ENCODE data around the gene SLC9A9. TPM values are rescaled to one million over a fixed set of nuclear protein-coding genes. Genes with fewer than 3 reads are reported as not detected.

Gene SLC9A9
- total and polyA plus RNA-seq, 7 experiments from 2014 or later = 9.3 to 23.1 (median 16.6) TPM

- ATAC-seq (no peak), DNase-seq (no peak)
- H3K4me3 ChIP-seq (ENCODE audit: low read length) = no peak overlapping the region
- H3K36me3 ChIP-seq (ENCODE audit: control insufficient read depth in 2 of 3, insufficient read depth in 3 of 3, low read length in 3 of 3) = no peaks in the 10 kb centered on the region
- Mint-ChIP-seq H3K4me3 (no peak overlapping the region), H3K27ac (no peak overlapping the region), H3K9me3 (no peaks in the 10 kb centered on the region), H3K27me3 (peaks cover 0 to 10% (median 0%) of the 10 kb centered on the region in 5 donors), H3K36me3 (peaks cover 0 to 26% (median 4%) of the 10 kb centered on the region in 5 donors), H3K4me1 (peaks cover under 1 to 16% (median 2%) of the 10 kb centered on the region in 7 donors)
- H3K27me3 ChIP-seq (ENCODE audit: control insufficient read depth in 2 of 2, insufficient read depth in 2 of 2, low read length in 2 of 2) = no peaks in the 10 kb centered on the region
- H3K9me3 ChIP-seq (ENCODE audit: control insufficient read depth in 2 of 3, low read length in 3 of 3) = no peaks in the 10 kb centered on the region
- no peak overlapping the region for H3K27ac ChIP-seq (ENCODE audit: low read depth, low read length)
- no peaks in the 10 kb centered on the region for H3K4me1 ChIP-seq (ENCODE audit: control insufficient read depth in 2 of 2, insufficient read depth in 2 of 2, low read length in 2 of 2)
- ChIA-PET CTCF (no interaction called here), POLR2A (interaction anchor here (1.5 kb wide), 1 partner anchor 9 kb away, joined by 5 read pairs; no protein-coding TSS in a partner anchor)
- intact Hi-C loops (cut with micrococcal nuclease) = no loop called here
Observed at GRCh38 chr3:143339451-143339850, 508.8 kb downstream of the SLC9A9 start.

DNA sequence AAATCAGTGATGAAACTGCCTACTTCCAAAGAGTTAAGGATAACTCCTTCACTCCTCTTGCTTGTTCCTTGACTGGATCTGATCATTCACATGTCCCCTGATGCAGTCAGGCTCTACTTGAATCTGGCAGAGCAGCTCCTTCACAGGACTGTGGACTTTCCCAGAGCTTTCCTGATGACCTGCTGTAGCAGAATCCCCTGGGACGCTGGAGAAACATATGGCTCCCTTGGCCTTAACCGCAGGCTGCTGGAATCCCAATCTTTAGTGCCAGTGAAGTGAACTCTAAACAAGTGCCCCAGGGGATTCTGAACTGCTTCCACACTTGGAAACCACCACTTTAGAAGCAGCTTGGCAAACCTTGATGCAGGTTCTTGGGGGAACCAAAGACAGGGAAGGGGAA is 510.9 kb downstream of the SLC9A9 start:
- H3K4me3 ChIP-seq (ENCODE audit: low read length) = no peak overlapping the region
- CTCF ChIA-PET = no interaction called here
- Mint-ChIP-seq H3K9me3 (no peaks in the 10 kb centered on the region), H3K27me3 (peaks cover 0 to 13% (median 0%) of the 10 kb centered on the region in 5 donors), H3K4me3 (no peak overlapping the region), H3K4me1 (no peaks in the 10 kb centered on the region), H3K27ac (no peak overlapping the region), H3K36me3 (peaks cover 0 to 26% (median 0%) of the 10 kb centered on the region in 5 donors)
- DNase-seq = no peak
- intact Hi-C loops (cut with micrococcal nuclease) = no loop called here
- no peak overlapping the region for H3K27ac ChIP-seq (ENCODE audit: low read depth, low read length)
- POLR2A ChIA-PET = no interaction called here
- no peaks in the 10 kb centered on the region for H3K4me1 ChIP-seq (ENCODE audit: control insufficient read depth in 2 of 2, insufficient read depth in 2 of 2, low read length in 2 of 2)
- no peaks in the 10 kb centered on the region for H3K27me3 ChIP-seq (ENCODE audit: control insufficient read depth in 2 of 2, insufficient read depth in 2 of 2, low read length in 2 of 2)
- H3K36me3 ChIP-seq (ENCODE audit: control insufficient read depth in 2 of 3, insufficient read depth in 3 of 3, low read length in 3 of 3) = no peaks in the 10 kb centered on the region
- H3K9me3 ChIP-seq (ENCODE audit: control insufficient read depth in 2 of 3, low read length in 3 of 3) = no peaks in the 10 kb centered on the region
- no peak for ATAC-seq

- ChIA-PET POLR2A (interaction anchor here (0.6 kb wide), 1 partner anchor 885 kb away, joined by 3 read pairs; no protein-coding TSS in a partner anchor), CTCF (no interaction called here)
- H3K36me3 ChIP-seq (ENCODE audit: control insufficient read depth in 2 of 3, insufficient read depth in 3 of 3, low read length in 3 of 3) = no peaks in the 10 kb centered on the region
- H3K27me3 Mint-ChIP-seq = peaks cover 0 to 15% (median 0%) of the 10 kb centered on the region in 5 donors
- H3K4me3 Mint-ChIP-seq = no peak overlapping the region
- H3K36me3 Mint-ChIP-seq = peaks cover 0 to 19% (median 0%) of the 10 kb centered on the region in 5 donors
- H3K9me3 Mint-ChIP-seq = no peaks in the 10 kb centered on the region
- H3K4me1 ChIP-seq (ENCODE audit: control insufficient read depth in 2 of 2, insufficient read depth in 2 of 2, low read length in 2 of 2) = no peaks in the 10 kb centered on the region
- ATAC-seq (no peak), DNase-seq (no peak)
- peaks cover 0 to 2% (median 0%) of the 10 kb centered on the region in 7 donors for H3K4me1 Mint-ChIP-seq
- no peak overlapping the region for H3K4me3 ChIP-seq (ENCODE audit: low read length)
- intact Hi-C loops (cut with micrococcal nuclease) = no loop called here
- no peak overlapping the region for H3K27ac ChIP-seq (ENCODE audit: low read depth, low read length)
- H3K9me3 ChIP-seq (ENCODE audit: control insufficient read depth in 2 of 3, low read length in 3 of 3) = no peaks in the 10 kb centered on the region
- H3K27ac Mint-ChIP-seq = no peak overlapping the region
- H3K27me3 ChIP-seq (ENCODE audit: control insufficient read depth in 2 of 2, insufficient read depth in 2 of 2, low read length in 2 of 2) = no peaks in the 10 kb centered on the region
Observed at GRCh38 chr3:143334231-143334630, 514.0 kb downstream of the SLC9A9 start.

DNA sequence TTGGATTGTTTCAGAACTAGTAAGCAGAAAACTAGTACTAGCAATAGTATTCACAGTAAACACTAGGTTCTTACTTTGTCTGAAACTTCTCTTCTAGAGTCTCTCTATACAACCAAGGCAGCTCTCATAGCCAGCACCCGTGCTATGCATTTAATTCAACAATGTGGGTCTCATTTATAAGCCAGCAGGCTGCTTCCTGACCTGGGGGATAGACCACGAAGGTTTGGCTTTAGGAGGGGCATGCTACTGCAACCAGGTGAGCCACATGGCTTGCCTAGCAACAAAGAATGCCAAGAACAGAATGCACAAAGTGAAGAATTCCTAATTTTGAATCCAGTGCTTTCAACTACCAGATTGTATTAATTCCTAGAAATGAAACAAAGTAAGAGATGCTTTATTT is 514.9 kb downstream of the SLC9A9 start:
- CTCF ChIA-PET = no interaction called here

DNA sequence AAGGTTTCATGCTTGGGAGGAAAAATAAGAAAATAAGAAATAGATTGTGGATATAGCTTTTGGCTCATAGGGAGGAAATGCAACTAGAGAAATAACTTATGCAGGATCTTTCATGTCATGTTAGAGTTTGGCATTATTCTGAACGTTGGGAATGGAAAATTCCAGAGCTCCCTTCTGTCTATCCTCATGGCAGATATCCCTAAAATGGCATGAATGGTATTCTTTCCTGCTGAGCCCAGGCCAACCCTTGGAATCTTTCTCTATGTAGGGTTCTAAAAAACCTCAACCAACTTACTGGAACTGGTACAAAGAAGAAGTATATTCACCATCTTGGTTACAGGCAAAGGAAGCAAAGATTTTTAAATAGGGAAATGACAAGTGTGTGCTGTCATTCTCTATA is 516.2 kb downstream of the SLC9A9 start:
- H3K27ac Mint-ChIP-seq = no peak overlapping the region
- H3K36me3 ChIP-seq (ENCODE audit: control insufficient read depth in 2 of 3, insufficient read depth in 3 of 3, low read length in 3 of 3) = no peaks in the 10 kb centered on the region
- H3K27me3 Mint-ChIP-seq = peaks cover 0 to 15% (median 0%) of the 10 kb centered on the region in 5 donors
- no peaks in the 10 kb centered on the region for H3K9me3 ChIP-seq (ENCODE audit: control insufficient read depth in 2 of 3, low read length in 3 of 3)
- H3K4me3 Mint-ChIP-seq = no peak overlapping the region
- ChIA-PET POLR2A (no interaction called here), CTCF (no interaction called here)
- ATAC-seq = no peak
- H3K27me3 ChIP-seq (ENCODE audit: control insufficient read depth in 2 of 2, insufficient read depth in 2 of 2, low read length in 2 of 2) = no peaks in the 10 kb centered on the region
- H3K36me3 Mint-ChIP-seq = peaks cover 0 to 9% (median 0%) of the 10 kb centered on the region in 5 donors
- H3K9me3 Mint-ChIP-seq = no peaks in the 10 kb centered on the region
- peaks cover 0 to 16% (median 13%) of the 10 kb centered on the region in 7 donors for H3K4me1 Mint-ChIP-seq
- H3K4me1 ChIP-seq (ENCODE audit: control insufficient read depth in 2 of 2, insufficient read depth in 2 of 2, low read length in 2 of 2) = peaks cover 0 to 2% of the 10 kb centered on the region in 2 donors
- H3K27ac ChIP-seq (ENCODE audit: low read depth, low read length) = no peak overlapping the region
- DNase-seq = no peak
- intact Hi-C loops (cut with micrococcal nuclease) = no loop called here
- H3K4me3 ChIP-seq (ENCODE audit: low read length) = no peak overlapping the region

More for the DNA sequence above, 514.9 kb downstream of the SLC9A9 start:
- Histone ChIP-seq H3K27me3 (ENCODE audit: control insufficient read depth in 2 of 2, insufficient read depth in 2 of 2, low read length in 2 of 2) (no peaks in the 10 kb centered on the region), H3K4me3 (ENCODE audit: low read length) (no peak overlapping the region), H3K4me1 (ENCODE audit: control insufficient read depth in 2 of 2, insufficient read depth in 2 of 2, low read length in 2 of 2) (no peaks in the 10 kb centered on the region), H3K36me3 (ENCODE audit: control insufficient read depth in 2 of 3, insufficient read depth in 3 of 3, low read length in 3 of 3) (no peaks in the 10 kb centered on the region), H3K27ac (ENCODE audit: low read depth, low read length) (no peak overlapping the region), H3K9me3 (ENCODE audit: control insufficient read depth in 2 of 3, low read length in 3 of 3) (no peaks in the 10 kb centered on the region)
- Mint-ChIP-seq H3K9me3 (no peaks in the 10 kb centered on the region), H3K27me3 (peaks cover 0 to 15% (median 0%) of the 10 kb centered on the region in 5 donors), H3K4me1 (peaks cover 0 to 8% (median 5%) of the 10 kb centered on the region in 7 donors), H3K4me3 (no peak overlapping the region), H3K27ac (no peak overlapping the region), H3K36me3 (peaks cover 0 to 19% (median 0%) of the 10 kb centered on the region in 5 donors)
- DNase-seq (no peak), ATAC-seq (no peak)
- intact Hi-C loops (cut with micrococcal nuclease) = no loop called here
- POLR2A ChIA-PET = no interaction called here

GRCh38 chr3:143331350-143331749 is 516.9 kb downstream of the SLC9A9 start:
- Histone ChIP-seq H3K9me3 (ENCODE audit: control insufficient read depth in 2 of 3, low read length in 3 of 3) (no peaks in the 10 kb centered on the region), H3K4me3 (ENCODE audit: low read length) (no peak overlapping the region), H3K4me1 (ENCODE audit: control insufficient read depth in 2 of 2, insufficient read depth in 2 of 2, low read length in 2 of 2) (peaks cover 0 to 7% of the 10 kb centered on the region in 2 donors), H3K27me3 (ENCODE audit: control insufficient read depth in 2 of 2, insufficient read depth in 2 of 2, low read length in 2 of 2) (no peaks in the 10 kb centered on the region), H3K36me3 (ENCODE audit: control insufficient read depth in 2 of 3, insufficient read depth in 3 of 3, low read length in 3 of 3) (no peaks in the 10 kb centered on the region), H3K27ac (ENCODE audit: low read depth, low read length) (no peak overlapping the region)
- Mint-ChIP-seq H3K27me3 (peaks cover 0 to 13% (median 0%) of the 10 kb centered on the region in 5 donors), H3K9me3 (no peaks in the 10 kb centered on the region), H3K36me3 (peaks cover 0 to 9% (median 4%) of the 10 kb centered on the region in 5 donors), H3K4me3 (no peak overlapping the region), H3K4me1 (peaks cover 4 to 23% (median 20%) of the 10 kb centered on the region in 7 donors), H3K27ac (no peak overlapping the region)
- intact Hi-C loops (cut with micrococcal nuclease) = no loop called here
- ChIA-PET CTCF (no interaction called here), POLR2A (no interaction called here)
- no peak for DNase-seq
- no peak for ATAC-seq

DNA sequence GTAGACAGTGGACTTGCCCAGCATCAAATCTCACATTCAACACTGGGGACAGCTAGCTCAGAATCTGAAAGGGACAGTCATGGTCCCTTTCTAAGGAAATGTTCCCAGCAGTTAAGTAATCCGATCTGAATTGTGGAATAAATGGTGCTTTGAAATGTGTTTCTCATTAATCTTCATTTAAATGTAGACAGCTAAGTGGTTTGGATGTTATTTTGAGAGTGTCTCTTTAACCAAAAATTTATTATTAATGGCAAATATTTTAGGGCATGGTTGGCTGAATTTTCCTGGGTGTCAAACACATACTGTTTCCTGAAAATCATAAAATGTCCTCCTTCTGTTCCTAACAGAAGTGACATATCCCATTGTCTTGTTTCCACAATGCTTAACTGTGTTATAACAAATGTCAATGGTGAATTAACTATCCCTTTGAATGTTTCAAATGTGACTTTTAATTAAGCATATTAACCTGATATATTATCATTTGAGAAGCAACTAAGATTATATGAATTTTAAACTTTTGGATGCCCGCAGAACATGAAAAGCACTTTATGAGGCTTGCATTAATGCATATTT is 517.9 kb downstream of the SLC9A9 start:
- DNase-seq (no peak), ATAC-seq (no peak)
- Mint-ChIP-seq H3K27ac (no peak overlapping the region), H3K4me3 (no peak overlapping the region), H3K36me3 (peaks cover 0 to 9% (median 3%) of the 10 kb centered on the region in 5 donors), H3K9me3 (no peaks in the 10 kb centered on the region), H3K4me1 (peaks cover 4 to 28% (median 24%) of the 10 kb centered on the region in 7 donors), H3K27me3 (peaks cover 0 to 7% (median 0%) of the 10 kb centered on the region in 5 donors)
- POLR2A ChIA-PET = no interaction called here
- Histone ChIP-seq H3K27ac (ENCODE audit: low read depth, low read length) (no peak overlapping the region), H3K36me3 (ENCODE audit: control insufficient read depth in 2 of 3, insufficient read depth in 3 of 3, low read length in 3 of 3) (no peaks in the 10 kb centered on the region), H3K4me1 (ENCODE audit: control insufficient read depth in 2 of 2, insufficient read depth in 2 of 2, low read length in 2 of 2) (peaks cover 0 to 7% of the 10 kb centered on the region in 2 donors), H3K4me3 (ENCODE audit: low read length) (no peak overlapping the region), H3K27me3 (ENCODE audit: control insufficient read depth in 2 of 2, insufficient read depth in 2 of 2, low read length in 2 of 2) (no peaks in the 10 kb centered on the region), H3K9me3 (ENCODE audit: control insufficient read depth in 2 of 3, low read length in 3 of 3) (no peaks in the 10 kb centered on the region)
- intact Hi-C loops (cut with micrococcal nuclease) = no loop called here
- CTCF ChIA-PET = no interaction called here
